GM23248 (cell line): ENCODE results near the gene SLC9C1. TPM values are rescaled to one million over a fixed set of nuclear protein-coding genes. Genes with fewer than 3 reads are reported as not detected.

Experiments used
- DNase-seq: peaks from one replicate; pipeline ENCODE4 v3.0.0-alpha.2; 2015
- H2AFZ ChIP-seq: fragments of 200-600 bp; sonication (generic); 2 replicates; pipeline ENCODE4 v1.6.1; 2016; ENCODE audit warnings: antibody characterized with exemption
- H3F3A ChIP-seq: fragments of 200-600 bp; sonication (generic); 2 replicates; pipeline ENCODE4 v1.6.1; 2016; ENCODE audit warnings: mild to moderate bottlenecking, antibody characterized with exemption, mixed run types; ENCODE audit not compliant: insufficient read depth
- H3K27ac ChIP-seq: fragments of 200-600 bp; sonication (generic); 2 replicates; pipeline ENCODE4 v1.5.1; 2016; ENCODE audit warnings: mild to moderate bottlenecking
- H3K27me3 ChIP-seq: fragments of 200-600 bp; sonication (generic); replicated peaks from 2 replicates; pipeline ENCODE4 v1.6.1; 2016; ENCODE audit warnings: mild to moderate bottlenecking; ENCODE audit not compliant: insufficient read depth
- H3K36me3 ChIP-seq: fragments of 200-600 bp; sonication (generic); 2 replicates; pipeline ENCODE4 v1.6.1; 2016; ENCODE audit warnings: low read depth, mild to moderate bottlenecking
- H3K4me1 ChIP-seq: fragments of 200-600 bp; sonication (generic); 2 replicates; pipeline ENCODE4 v1.6.1; 2016; ENCODE audit warnings: mild to moderate bottlenecking; ENCODE audit not compliant: insufficient read depth
- H3K4me2 ChIP-seq: fragments of 200-600 bp; sonication (generic); one replicate; pipeline ENCODE4 v1.6.1; 2016; ENCODE audit warnings: mild to moderate bottlenecking; ENCODE audit not compliant: unreplicated experiment
- H3K4me3 ChIP-seq: fragments of 200-600 bp; sonication (generic); 2 replicates; pipeline ENCODE4 v1.5.1; 2016; ENCODE audit warnings: mild to moderate bottlenecking
- H3K79me2 ChIP-seq: fragments of 200-600 bp; sonication (generic); 2 replicates; pipeline ENCODE4 v1.6.1; 2016; ENCODE audit warnings: mild to moderate bottlenecking; ENCODE audit not compliant: insufficient read depth
- H3K9ac ChIP-seq: fragments of 200-600 bp; sonication (generic); 2 replicates; pipeline ENCODE4 v1.6.1; 2016; ENCODE audit warnings: mild to moderate bottlenecking
- H3K9me2 ChIP-seq: fragments of 200-600 bp; sonication (generic); 2 replicates; pipeline ENCODE4 v1.6.1; 2016; ENCODE audit warnings: mixed run types, mild to moderate bottlenecking, moderate library complexity; ENCODE audit not compliant: insufficient read depth
- H3K9me3 ChIP-seq: fragments of 200-600 bp; sonication (generic); one replicate; pipeline ENCODE4 v1.6.1; 2017; ENCODE audit warnings: low read depth
- H4K20me1 ChIP-seq: fragments of 200-600 bp; sonication (generic); 2 replicates; pipeline ENCODE4 v1.6.0; 2016; ENCODE audit not compliant: insufficient read depth
- EZH2 ChIP-seq: fragments of 200-600 bp; sonication (generic); IDR thresholded peaks from 2 replicates; pipeline ENCODE4 v1.6.1; 2018; ENCODE audit warnings: antibody characterized with exemption, mild to moderate bottlenecking; ENCODE audit not compliant: insufficient read depth, poor library complexity, severe bottlenecking
- EZH2phosphoT487 ChIP-seq: fragments of 200-600 bp; sonication (generic); IDR thresholded peaks from 2 replicates; pipeline ENCODE4 v1.6.1; 2018; ENCODE audit warnings: antibody characterized with exemption, moderate library complexity, mild to moderate bottlenecking, low read depth; ENCODE audit not compliant: insufficient read depth
- WGBS, 2 experiments: methylation state at CpG; one replicate each; pipeline ENCODE4 v1.1.6; 2015 to 2017; ENCODE audit warnings: low lambda C conversion rate in 2 of 2, low coverage in 1 of 2; ENCODE audit errors: missing lambda C conversion rate in 2 of 2; 5-methylcytosine and 5-hydroxymethylcytosine counted together
- in situ Hi-C: fragments of 300-500 bp; cut with MboI; formaldehyde crosslinking; loops from 2 replicates; pipeline ENCODE4 v1.15.0; 2020
- polyA plus RNA-seq: library from polyadenylated mRNA; unstranded; fragments of >200 nt; fragmentation: Nextera tagmentation; extraction: Ambion mirVana; gene quantifications from 2 replicates; pipeline ENCODE4 v1.2.1, GENCODE V29; 2016
- total RNA-seq: library from RNA; depleted of rRNA; stranded (reverse); fragments of >200 nt; shearing (Covaris generic); gene quantifications from 2 replicates; pipeline ENCODE4 v1.2.3, GENCODE V29; 2014

The SLC9C1 gene
- total and polyA plus RNA-seq, 2 experiments from 2014 or later, result not detected

DNA sequence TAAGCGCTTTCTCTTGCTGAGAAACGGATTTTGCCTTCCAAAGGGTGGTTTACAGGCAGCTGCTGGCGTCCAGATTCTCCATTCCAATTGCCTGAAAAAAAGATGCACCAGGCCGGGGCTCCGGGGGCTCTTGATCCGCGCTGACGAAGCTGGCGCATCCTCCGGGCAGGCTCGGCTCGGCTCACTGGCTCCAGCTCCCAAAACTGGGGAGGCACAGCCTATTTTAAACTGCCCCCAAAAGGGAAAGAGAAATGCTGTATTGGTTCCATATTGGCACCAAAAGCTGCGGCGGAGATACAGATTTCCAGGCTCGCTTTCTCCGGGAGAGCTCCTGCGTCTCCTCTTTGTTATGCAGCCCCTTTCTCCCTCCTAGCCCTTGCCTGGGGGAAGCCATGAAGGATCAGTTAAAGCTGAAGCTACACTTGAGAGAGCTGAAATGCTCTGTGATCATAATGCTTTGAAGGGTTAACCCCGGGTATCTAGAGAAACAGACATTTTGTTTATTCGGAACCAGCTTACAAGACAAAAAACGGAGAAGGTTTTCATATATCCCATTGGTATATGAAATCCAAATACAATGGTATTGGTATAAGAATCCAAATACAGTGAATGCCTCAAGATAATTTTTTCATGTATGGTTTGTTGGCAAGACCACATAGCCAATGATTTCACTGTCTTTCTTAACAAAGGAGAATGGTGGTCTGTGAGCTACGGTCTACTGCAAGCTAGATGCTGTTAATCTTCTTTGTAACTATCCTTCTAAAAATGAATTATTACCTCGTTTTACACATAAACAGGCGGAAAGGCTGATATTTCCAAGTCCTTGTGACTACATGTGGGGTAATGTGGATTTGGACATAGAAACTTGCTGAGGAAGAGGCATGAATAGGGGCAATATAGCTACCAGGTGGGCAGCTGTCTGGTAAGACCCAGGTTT lies 39.6 kb upstream of the SLC9C1 start:
- 7 to 12% methylated on average over 23 of the region's 23 CpGs for WGBS, 2 experiments
- no peak overlapping the region for H3K9ac ChIP-seq
- H3K4me3 ChIP-seq, result peak overlapping the region; percentile 63
- H3K9me2 ChIP-seq, result no peaks in the 10 kb centered on the region
- no peaks in the 10 kb centered on the region for H4K20me1 ChIP-seq
- H3K4me2 ChIP-seq, result peak overlapping the region; percentile 89
- peaks cover 3% of the 10 kb centered on the region; the same call in 1 of the 2 replicates for H3K4me1 ChIP-seq
- TF ChIP-seq EZH2 (no peak), EZH2phosphoT487 (no peak)
- H3K36me3 ChIP-seq, result no peaks in the 10 kb centered on the region
- no peak overlapping the region for H3K27ac ChIP-seq
- no peaks in the 10 kb centered on the region for H3F3A ChIP-seq
- in situ Hi-C loops, result loop anchor here (10.0 kb wide), 1 partner anchor 181 kb away; no protein-coding TSS in a partner anchor
- no peaks in the 10 kb centered on the region for H3K79me2 ChIP-seq
- H3K9me3 ChIP-seq, result no peaks in the 10 kb centered on the region
- no peak for DNase-seq
- peaks cover 44% of the 10 kb centered on the region for H3K27me3 ChIP-seq
- peak overlapping the region; percentile 84 for H2AFZ ChIP-seq

DNA sequence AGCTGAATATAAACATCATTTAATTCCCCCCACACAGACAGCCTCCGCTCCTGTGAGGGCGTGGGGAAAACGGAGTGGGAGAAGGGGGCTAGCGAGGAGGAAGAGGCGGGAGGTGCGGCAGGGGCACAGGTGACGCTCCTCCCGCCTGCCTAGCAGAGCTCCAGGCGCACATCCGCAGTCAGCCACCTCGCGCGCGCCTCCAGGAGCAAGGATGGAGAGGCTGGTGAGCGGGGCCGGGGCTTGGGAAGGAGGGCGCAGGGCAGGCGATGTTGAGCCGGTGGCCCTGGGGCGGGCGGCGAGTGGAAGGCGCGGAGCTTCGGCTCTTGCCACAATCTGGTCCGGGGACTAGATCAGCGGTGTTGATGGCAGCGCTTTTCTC lies 39.0 kb upstream of the SLC9C1 start, which contains the start of gene CD200:
TSS of gene CD200 (plus strand) at position 155 of the 379 bp plus-strand sequence. CDS start at position 212, 57 bp downstream.
- Histone ChIP-seq H3K79me2 (no peaks in the 10 kb centered on the region), H3K9me2 (no peaks in the 10 kb centered on the region), H3F3A (no peaks in the 10 kb centered on the region), H3K9me3 (no peaks in the 10 kb centered on the region), H3K4me1 (peaks cover 3% of the 10 kb centered on the region; the same call in 1 of the 2 replicates), H4K20me1 (no peaks in the 10 kb centered on the region), H2AFZ (peak within 1 kb of the TSS; percentile 84), H3K4me2 (peak within 1 kb of the TSS; percentile 89), H3K4me3 (peak within 1 kb of the TSS; percentile 63), H3K27me3 (peaks cover 37% of the 10 kb centered on the region), H3K27ac (no peak within 1 kb of the TSS), H3K36me3 (no peaks in the 10 kb centered on the region), H3K9ac (no peak within 1 kb of the TSS)
- WGBS, 2 experiments, result 1 to 3% methylated on average over 27 to 28 of the region's 28 CpGs
- peak; percentile 46 for DNase-seq
- in situ Hi-C loops, result loop anchor here (10.0 kb wide), 1 partner anchor 182 kb away; no protein-coding TSS in a partner anchor
- no peak for TF ChIP-seq EZH2phosphoT487
- no peak for TF ChIP-seq EZH2

DNA sequence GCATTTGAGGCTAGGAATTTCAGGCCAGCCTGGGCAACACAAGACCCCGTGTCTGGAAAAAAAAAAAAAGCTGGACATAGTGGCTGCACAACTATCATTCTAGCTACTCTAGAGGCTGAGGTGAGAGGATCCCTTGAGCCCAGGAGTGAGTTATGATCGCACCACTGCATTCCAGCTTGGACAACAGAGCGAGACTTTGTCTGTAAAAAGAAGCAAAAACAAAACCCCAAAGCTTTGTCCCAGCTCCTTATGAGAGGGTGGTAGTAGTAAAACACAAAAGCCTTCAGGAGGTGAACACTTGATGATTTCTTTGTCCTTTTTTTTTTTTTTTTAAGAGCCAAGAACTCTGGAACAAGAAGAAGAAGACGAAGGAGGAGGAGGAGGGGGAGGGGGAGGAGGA lies 37.8 kb upstream of the SLC9C1 start:
- no peak overlapping the region for H2AFZ ChIP-seq
- no peak overlapping the region for H3K27ac ChIP-seq
- in situ Hi-C loops, result loop anchor here (10.0 kb wide), 1 partner anchor 183 kb away; no protein-coding TSS in a partner anchor
- 84 to 94% methylated on average over 4 of the region's 4 CpGs for WGBS, 2 experiments
- TF ChIP-seq EZH2phosphoT487 (no peak), EZH2 (no peak)
- no peak for DNase-seq
- no peaks in the 10 kb centered on the region for H3K9me3 ChIP-seq
- H3F3A ChIP-seq, result no peaks in the 10 kb centered on the region
- no peak overlapping the region for H3K9ac ChIP-seq
- H3K4me3 ChIP-seq, result no peak overlapping the region
- peaks cover 3% of the 10 kb centered on the region; the same call in 1 of the 2 replicates for H3K4me1 ChIP-seq
- H3K4me2 ChIP-seq, result no peak overlapping the region
- peaks cover 36% of the 10 kb centered on the region for H3K27me3 ChIP-seq
- no peaks in the 10 kb centered on the region for H3K79me2 ChIP-seq
- no peaks in the 10 kb centered on the region for H4K20me1 ChIP-seq
- H3K9me2 ChIP-seq, result no peaks in the 10 kb centered on the region
- no peaks in the 10 kb centered on the region for H3K36me3 ChIP-seq

DNA sequence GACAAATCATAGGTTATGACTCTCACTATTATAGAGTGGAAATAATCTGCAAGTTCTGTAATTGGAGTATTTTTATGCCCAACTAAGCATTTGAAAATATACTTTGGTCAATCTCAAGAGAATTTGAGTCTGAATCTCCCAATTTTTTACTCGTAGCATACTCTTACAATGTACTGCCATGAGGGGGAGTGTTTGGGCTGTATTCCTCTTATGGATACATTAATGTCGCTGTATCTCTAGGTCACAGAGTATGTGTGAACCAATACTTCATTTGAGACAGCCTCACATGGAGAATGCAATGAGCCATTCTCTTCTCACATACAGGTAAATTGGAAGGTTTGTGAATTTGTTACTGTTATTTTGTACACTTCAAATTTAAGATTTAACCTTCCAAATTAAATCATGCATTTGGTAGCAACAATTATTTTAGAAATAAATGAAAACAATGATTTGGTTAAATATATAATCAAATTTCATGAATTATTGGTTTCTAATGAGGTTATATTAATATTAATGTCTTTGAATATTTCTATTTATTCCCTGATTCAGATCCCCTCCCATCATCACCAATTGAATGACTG lies 33.4 kb upstream of the SLC9C1 start:
- in situ Hi-C loops, result no loop called here

More for the DNA sequence above, 33.4 kb upstream of the SLC9C1 start:
- Histone ChIP-seq H3K27me3 (peaks cover 12% of the 10 kb centered on the region), H3K9ac (no peak overlapping the region), H3K4me3 (no peak overlapping the region), H3K79me2 (no peaks in the 10 kb centered on the region), H4K20me1 (no peaks in the 10 kb centered on the region), H3K9me3 (no peaks in the 10 kb centered on the region), H2AFZ (no peak overlapping the region), H3K9me2 (no peaks in the 10 kb centered on the region), H3K4me2 (no peak overlapping the region), H3K4me1 (no peaks in the 10 kb centered on the region), H3K36me3 (no peaks in the 10 kb centered on the region), H3K27ac (no peak overlapping the region), H3F3A (no peaks in the 10 kb centered on the region)
- DNase-seq, result peak; percentile 75
- TF ChIP-seq EZH2, result no peak
- TF ChIP-seq EZH2phosphoT487, result no peak
- WGBS, 2 experiments, result 0 to 2% methylated on average over 2 of the region's 2 CpGs
